ENCODE results near the gene GRAMD4. TPM values are rescaled to one million over a fixed set of nuclear protein-coding genes. Genes with fewer than 3 reads are reported as not detected.

The GRAMD4 gene
- total RNA-seq, 2 donors from 2014 or later: 118 to 141 TPM

- Histone ChIP-seq H3K27me3 (no peaks in the 10 kb centered on the region), H3K9ac (ENCODE audit: low read depth in 2 of 2, low read length in 2 of 2) (no peak overlapping the region), H3K36me3 (no peaks in the 10 kb centered on the region), H3K9me3 (no peaks in the 10 kb centered on the region), H3K27ac (peak overlapping the region; percentile 14), H3K4me3 (no peak overlapping the region), H3K4me1 (peaks cover 23% of the 10 kb centered on the region)
- intact Hi-C loops (cut with DNase I): no loop called here
- no peak for DNase-seq
- no peak for TF ChIP-seq CTCF (IDR thresholded peaks at IDR 0.05)
Observed at GRCh38 chr22:46592390-46592872, 27.8 kb upstream of the GRAMD4 start.

GRCh38 chr22:46593211-46593681, 26.9 kb upstream of the GRAMD4 start:
- Histone ChIP-seq H3K36me3 (no peaks in the 10 kb centered on the region), H3K4me3 (no peak overlapping the region), H3K9me3 (no peaks in the 10 kb centered on the region), H3K9ac (ENCODE audit: low read depth in 2 of 2, low read length in 2 of 2) (no peak overlapping the region), H3K27me3 (no peaks in the 10 kb centered on the region), H3K4me1 (peaks cover 15% of the 10 kb centered on the region), H3K27ac (peak overlapping the region; percentile 14)
- intact Hi-C loops (cut with DNase I): no loop called here
- no peak for TF ChIP-seq CTCF (IDR thresholded peaks at IDR 0.05)
- DNase-seq: no peak

GRCh38 chr22:46593996-46594946, 25.9 kb upstream of the GRAMD4 start:
- H3K4me3 ChIP-seq: no peak overlapping the region
- no peaks in the 10 kb centered on the region for H3K27me3 ChIP-seq
- H3K36me3 ChIP-seq: no peaks in the 10 kb centered on the region
- H3K27ac ChIP-seq: no peak overlapping the region
- H3K9ac ChIP-seq (ENCODE audit: low read depth in 2 of 2, low read length in 2 of 2): no peak overlapping the region
- peaks cover 13% of the 10 kb centered on the region for H3K4me1 ChIP-seq
- no peak for DNase-seq
- TF ChIP-seq CTCF (IDR thresholded peaks at IDR 0.05): no peak
- no peaks in the 10 kb centered on the region for H3K9me3 ChIP-seq
- intact Hi-C loops (cut with DNase I): no loop called here

GRCh38 chr22:46594947-46595298, 25.3 kb upstream of the GRAMD4 start:
- DNase-seq: no peak
- Histone ChIP-seq H3K4me3 (no peak overlapping the region), H3K9ac (ENCODE audit: low read depth in 2 of 2, low read length in 2 of 2) (no peak overlapping the region), H3K27me3 (no peaks in the 10 kb centered on the region), H3K27ac (no peak overlapping the region), H3K9me3 (no peaks in the 10 kb centered on the region), H3K36me3 (no peaks in the 10 kb centered on the region), H3K4me1 (peaks cover 13% of the 10 kb centered on the region)
- intact Hi-C loops (cut with DNase I): no loop called here
- no peak for TF ChIP-seq CTCF (IDR thresholded peaks at IDR 0.05)

GRCh38 chr22:46595545-46595944, 24.6 kb upstream of the GRAMD4 start:
- H3K9me3 ChIP-seq: no peaks in the 10 kb centered on the region
- TF ChIP-seq CTCF (IDR thresholded peaks at IDR 0.05): no peak
- peaks cover 13% of the 10 kb centered on the region for H3K4me1 ChIP-seq
- intact Hi-C loops (cut with DNase I): no loop called here
- H3K9ac ChIP-seq (ENCODE audit: low read depth in 2 of 2, low read length in 2 of 2): peak overlapping the region in 1 of 2 donors; percentile 37
- no peaks in the 10 kb centered on the region for H3K27me3 ChIP-seq
- H3K27ac ChIP-seq: no peak overlapping the region
- no peak overlapping the region for H3K4me3 ChIP-seq
- DNase-seq: no peak
- H3K36me3 ChIP-seq: no peaks in the 10 kb centered on the region
